Body of pancreas (tissue), 4 donors: Measurements from ENCODE around the gene KPNA6. TPM values are rescaled to one million over a fixed set of nuclear protein-coding genes. Genes with fewer than 3 reads are reported as not detected.

Experiments used
- ATAC-seq: fragments of 150-250 bp; one replicate; pipeline ENCODE4 v1.9.1; 2016
- DNase-seq, 4 donors: peaks; one replicate each; pipeline ENCODE4 v3.0.0-alpha.2; 2019
- H3K27ac ChIP-seq, 4 donors: fragments of 200-600 bp; sonication (generic); 1 replicate in 3 of 4; 2 replicates in 1 of 4; pipeline versions ENCODE4 v1.5.1 to v1.6.1; 2016 to 2019; ENCODE audit warnings: mild to moderate bottlenecking in 1 of 4, mixed read lengths in 1 of 4, moderate library complexity in 1 of 4
- H3K27me3 ChIP-seq, 2 donors: fragments of 200-600 bp; sonication (generic); one replicate each; pipeline ENCODE4 v1.6.0; 2016; ENCODE audit warnings: mild to moderate bottlenecking in 1 of 2
- H3K36me3 ChIP-seq, 2 donors: fragments of 200-600 bp; sonication (generic); replicated peaks in 1 of 2; 2 replicates each; pipeline ENCODE4 v1.5.1; 2016; ENCODE audit warnings: low read depth in 2 of 2; ENCODE audit not compliant: insufficient read depth in 1 of 2
- H3K4me1 ChIP-seq: fragments of 200-600 bp; sonication (generic); one replicate; pipeline ENCODE4 v1.6.0; 2016
- H3K4me3 ChIP-seq, 2 donors: fragments of 200-600 bp; sonication (generic); 1 replicate in 1 of 2; 2 replicates in 1 of 2; pipeline ENCODE4 v1.5.1; 2016 to 2019
- H3K9me3 ChIP-seq, 3 donors: fragments of 200-600 bp; sonication (generic); 1 replicate in 2 of 3; 2 replicates in 1 of 3; pipeline ENCODE4 v1.5.1; 2016
- POLR2A ChIP-seq, 3 donors: fragments of 450-650 bp; IDR thresholded peaks; one replicate each; pipeline ENCODE4 v1.6.1; 2016; ENCODE audit warnings: antibody characterized with exemption in 3 of 3, mild to moderate bottlenecking in 2 of 3
- WGBS, 2 donors: methylation state at CpG; one replicate each; pipeline ENCODE4 v1.1.5; 2017; 5-methylcytosine and 5-hydroxymethylcytosine counted together
- intact Hi-C: fragments of 100-400 bp; cut with DNase I; formaldehyde crosslinking; loops from one replicate; pipeline ENCODE4 v1.15.1; 2023
- total RNA-seq, 2 donors: library from RNA; depleted of rRNA; stranded (reverse); fragments of >200 nt; gene quantifications; one replicate each; pipeline ENCODE4 v1.1.0, GENCODE V29; 2016
- TF ChIP-seq, protein P1 (sequence below), 7 experiments: fragments of 450-650 bp in 4 of 7; fragments of 200-600 bp in 3 of 7; sonication (generic) in 3 of 7; IDR thresholded peaks; one replicate each; pipeline ENCODE4 v1.5.1; 2016 to 2019; ENCODE audit warnings: antibody characterized with exemption in 7 of 7

The KPNA6 gene
- total RNA-seq, 2 donors from 2014 or later = 15.8 to 20.5 TPM

- Histone ChIP-seq H3K27me3 (no peaks in the 10 kb centered on the region), H3K36me3 (peaks cover 3 to 7% of the 10 kb centered on the region in 2 donors), H3K27ac (peak overlapping the region; percentile 71 to 93 (median 92)), H3K4me3 (peak overlapping the region; percentile 30 to 66), H3K9me3 (no peaks in the 10 kb centered on the region), H3K4me1 (peaks cover 53% of the 10 kb centered on the region)
- no peak for TF ChIP-seq POLR2A (IDR thresholded peaks at IDR 0.05)
- TF ChIP-seq, protein P1, sequence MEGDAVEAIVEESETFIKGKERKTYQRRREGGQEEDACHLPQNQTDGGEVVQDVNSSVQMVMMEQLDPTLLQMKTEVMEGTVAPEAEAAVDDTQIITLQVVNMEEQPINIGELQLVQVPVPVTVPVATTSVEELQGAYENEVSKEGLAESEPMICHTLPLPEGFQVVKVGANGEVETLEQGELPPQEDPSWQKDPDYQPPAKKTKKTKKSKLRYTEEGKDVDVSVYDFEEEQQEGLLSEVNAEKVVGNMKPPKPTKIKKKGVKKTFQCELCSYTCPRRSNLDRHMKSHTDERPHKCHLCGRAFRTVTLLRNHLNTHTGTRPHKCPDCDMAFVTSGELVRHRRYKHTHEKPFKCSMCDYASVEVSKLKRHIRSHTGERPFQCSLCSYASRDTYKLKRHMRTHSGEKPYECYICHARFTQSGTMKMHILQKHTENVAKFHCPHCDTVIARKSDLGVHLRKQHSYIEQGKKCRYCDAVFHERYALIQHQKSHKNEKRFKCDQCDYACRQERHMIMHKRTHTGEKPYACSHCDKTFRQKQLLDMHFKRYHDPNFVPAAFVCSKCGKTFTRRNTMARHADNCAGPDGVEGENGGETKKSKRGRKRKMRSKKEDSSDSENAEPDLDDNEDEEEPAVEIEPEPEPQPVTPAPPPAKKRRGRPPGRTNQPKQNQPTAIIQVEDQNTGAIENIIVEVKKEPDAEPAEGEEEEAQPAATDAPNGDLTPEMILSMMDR (IDR thresholded peaks at IDR 0.05) = no peak
- peak; percentile 34 for ATAC-seq
- DNase-seq = peak; percentile 52 to 63 (median 54)
- intact Hi-C loops = no loop called here
- 4 to 6% methylated on average over 16 to 36 of the region's 36 CpGs for WGBS, 2 donors
Observed at GRCh38 chr1:32180186-32181060, 72.6 kb downstream of the KPNA6 start.

DNA sequence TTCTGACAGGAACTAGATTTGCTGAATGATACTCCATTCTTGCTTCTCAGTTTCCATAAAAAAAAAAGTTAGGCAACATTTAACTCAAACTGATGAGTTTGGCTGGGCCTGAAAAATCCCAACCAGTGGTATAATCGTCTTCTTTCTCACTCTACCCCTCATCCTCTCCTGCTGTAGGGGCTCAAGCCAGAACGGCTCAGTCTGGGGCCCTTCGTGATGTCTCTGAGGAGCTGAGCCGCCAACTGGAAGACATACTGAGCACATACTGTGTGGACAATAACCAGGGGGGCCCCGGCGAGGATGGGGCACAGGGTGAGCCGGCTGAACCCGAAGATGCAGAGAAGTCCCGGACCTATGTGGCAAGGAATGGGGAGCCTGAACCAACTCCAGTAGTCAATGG, 73.2 kb downstream of the KPNA6 start:
- no peak for TF ChIP-seq POLR2A (IDR thresholded peaks at IDR 0.05)
- TF ChIP-seq, protein P1 (IDR thresholded peaks at IDR 0.05) = no peak
- intact Hi-C loops = no loop called here
- peaks cover 3 to 9% of the 10 kb centered on the region in 2 donors for H3K36me3 ChIP-seq
- no peaks in the 10 kb centered on the region for H3K9me3 ChIP-seq
- peaks cover 53% of the 10 kb centered on the region for H3K4me1 ChIP-seq
- ATAC-seq (no peak), DNase-seq (no peak)
- 70% methylated on average over 9 of the region's 9 CpGs for WGBS, 2 donors
- no peaks in the 10 kb centered on the region for H3K27me3 ChIP-seq
- H3K4me3 ChIP-seq = no peak overlapping the region
- no peak overlapping the region for H3K27ac ChIP-seq

- WGBS, 2 donors = 51 to 66% methylated on average over 5 of the region's 5 CpGs
- TF ChIP-seq, protein P1 (IDR thresholded peaks at IDR 0.05) = no peak
- TF ChIP-seq POLR2A (IDR thresholded peaks at IDR 0.05) = no peak
- no peak overlapping the region for H3K27ac ChIP-seq
- H3K27me3 ChIP-seq = no peaks in the 10 kb centered on the region
- intact Hi-C loops = no loop called here
- peaks cover 53% of the 10 kb centered on the region for H3K4me1 ChIP-seq
- H3K4me3 ChIP-seq = no peak overlapping the region
- no peak for DNase-seq
- ATAC-seq = no peak
- peaks cover 3 to 9% of the 10 kb centered on the region in 2 donors for H3K36me3 ChIP-seq
- no peaks in the 10 kb centered on the region for H3K9me3 ChIP-seq
Observed at GRCh38 chr1:32181563-32181962, 73.7 kb downstream of the KPNA6 start.

DNA sequence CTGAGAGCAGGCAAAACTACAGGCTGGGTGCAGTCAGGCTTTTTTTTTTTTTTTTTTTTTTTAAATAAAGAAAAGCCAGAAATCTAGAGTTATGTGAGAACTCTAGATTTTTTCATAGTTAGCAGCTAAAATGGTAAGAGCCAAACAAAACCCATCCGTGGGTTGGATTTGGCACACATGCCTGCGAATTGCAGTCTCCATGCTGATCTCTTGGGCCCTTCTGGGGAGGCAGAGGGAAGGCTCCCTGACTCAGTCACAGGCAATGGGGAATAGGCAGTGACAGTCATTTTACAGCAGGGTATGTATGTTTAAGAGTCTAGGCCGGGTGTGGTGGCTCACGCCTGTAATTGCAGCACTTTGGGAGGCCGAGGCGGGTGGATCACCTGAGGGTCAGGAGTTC, 74.2 kb downstream of the KPNA6 start:
- Histone ChIP-seq H3K27me3 (no peaks in the 10 kb centered on the region), H3K9me3 (no peaks in the 10 kb centered on the region), H3K27ac (no peak overlapping the region), H3K4me3 (no peak overlapping the region), H3K4me1 (peaks cover 53% of the 10 kb centered on the region), H3K36me3 (peaks cover 3 to 9% of the 10 kb centered on the region in 2 donors)
- intact Hi-C loops = no loop called here
- 85 to 92% methylated on average over 6 of the region's 6 CpGs for WGBS, 2 donors
- TF ChIP-seq, protein P1 (IDR thresholded peaks at IDR 0.05) = no peak
- TF ChIP-seq POLR2A (IDR thresholded peaks at IDR 0.05) = no peak
- DNase-seq (no peak), ATAC-seq (no peak)

DNA sequence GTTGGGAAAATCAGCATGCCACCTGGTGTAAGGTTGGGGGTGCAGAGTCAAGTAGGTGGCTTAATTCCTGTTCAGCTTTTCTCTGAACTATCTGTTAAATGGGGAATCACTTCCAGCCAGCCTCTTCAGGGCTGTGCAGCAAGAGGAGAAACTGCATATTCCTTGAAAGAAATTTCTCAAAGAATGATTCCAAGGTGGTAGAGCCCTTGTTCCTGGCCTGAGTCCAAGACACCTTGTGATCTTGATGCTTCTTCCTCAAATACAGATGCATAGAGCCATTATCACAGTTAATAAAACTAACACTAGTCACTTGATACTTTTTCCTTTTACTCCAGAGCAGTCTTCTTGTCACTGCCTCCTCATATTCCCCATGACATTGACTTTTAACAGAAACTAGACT, 76.8 kb downstream of the KPNA6 start:
- Histone ChIP-seq H3K9me3 (no peaks in the 10 kb centered on the region), H3K27ac (no peak overlapping the region), H3K4me1 (peaks cover 45% of the 10 kb centered on the region), H3K4me3 (no peak overlapping the region), H3K36me3 (peaks cover 3 to 31% of the 10 kb centered on the region in 2 donors), H3K27me3 (no peaks in the 10 kb centered on the region)
- DNase-seq (no peak), ATAC-seq (no peak)
- no peak for TF ChIP-seq POLR2A (IDR thresholded peaks at IDR 0.05)
- TF ChIP-seq, protein P1 (IDR thresholded peaks at IDR 0.05) = no peak
- intact Hi-C loops = no loop called here
